HepG2 (cell line): ENCODE results near the gene PIEZO1. TPM values are rescaled to one million over a fixed set of nuclear protein-coding genes. Genes with fewer than 3 reads are reported as not detected.

Experiments used
- ARID2 ChIP-seq: sonication (generic); formaldehyde crosslinking; IDR thresholded peaks from 2 replicates; pipeline ENCODE4 v1.8.1; 2022; ENCODE audit warnings: mild to moderate bottlenecking, missing genetic modification reagents, borderline replicate concordance
- BRF2 ChIP-seq: sonication (generic); formaldehyde crosslinking; IDR thresholded peaks from 2 replicates; pipeline ENCODE4 v1.8.1; 2022; ENCODE audit warnings: mild to moderate bottlenecking, missing genetic modification reagents
- FOXK2 ChIP-seq: fragments of 450-650 bp; IDR thresholded peaks from 2 replicates; pipeline ENCODE4 v1.6.1; 2016
- MTA1 ChIP-seq: sonication (generic); formaldehyde crosslinking; IDR thresholded peaks from 2 replicates; pipeline ENCODE4 v1.4.0; 2020; ENCODE audit warnings: missing genetic modification reagents, mild to moderate bottlenecking, borderline replicate concordance
- MYC ChIP-seq: sonication (generic); formaldehyde crosslinking; IDR thresholded peaks from 2 replicates; pipeline ENCODE4 v1.9.0; 2021; ENCODE audit warnings: missing genetic modification reagents, borderline replicate concordance
- SRSF4 ChIP-seq: fragments of 200-400 bp; formaldehyde crosslinking; IDR thresholded peaks from one replicate; pipeline ENCODE4 v1.6.1; 2018; ENCODE audit warnings: mild to moderate bottlenecking, low read depth, low read length, moderate library complexity; ENCODE audit not compliant: poor library complexity, severe bottlenecking
- TBL1XR1 ChIP-seq: fragments of 150-350 bp; IDR thresholded peaks from 2 replicates; pipeline ENCODE4 v1.6.1; 2014; ENCODE audit warnings: borderline replicate concordance, low read length; ENCODE audit not compliant: partially characterized antibody
- ZKSCAN8 ChIP-seq: IDR thresholded peaks from 2 replicates; pipeline ENCODE4 v1.6.1; 2016; ENCODE audit warnings: borderline replicate concordance, missing genetic modification reagents, missing compliant biosample characterization
- ZMYM2 ChIP-seq: sonication (generic); formaldehyde crosslinking; IDR thresholded peaks from 2 replicates; pipeline ENCODE4 v1.8.0; 2022; ENCODE audit warnings: mild to moderate bottlenecking, missing genetic modification reagents
- ZNF432 ChIP-seq: sonication (generic); formaldehyde crosslinking; IDR thresholded peaks from 2 replicates; pipeline ENCODE4 v1.5.0; 2020; ENCODE audit warnings: missing genetic modification reagents, mild to moderate bottlenecking, borderline replicate concordance
- ZNF570 ChIP-seq: sonication (generic); formaldehyde crosslinking; IDR thresholded peaks from 2 replicates; pipeline ENCODE4 v1.4.0; 2020; ENCODE audit warnings: mild to moderate bottlenecking, missing genetic modification reagents, borderline replicate concordance
- ZNF709 ChIP-seq: sonication (generic); formaldehyde crosslinking; IDR thresholded peaks from 2 replicates; pipeline ENCODE4 v1.5.0; 2020; ENCODE audit warnings: mild to moderate bottlenecking, missing genetic modification reagents
- ZNF772 ChIP-seq: sonication (generic); formaldehyde crosslinking; IDR thresholded peaks from 2 replicates; pipeline ENCODE4 v1.5.0; 2020; ENCODE audit warnings: mild to moderate bottlenecking, missing genetic modification reagents
- ZSCAN12 ChIP-seq: sonication (generic); formaldehyde crosslinking; IDR thresholded peaks from 2 replicates; pipeline ENCODE4 v1.9.0; 2021; ENCODE audit warnings: mild to moderate bottlenecking, missing genetic modification reagents
- polyA plus RNA-seq, 8 experiments: library from polyadenylated mRNA; depleted of rRNA in 3 of 8; stranded (reverse) in 7 of 8; unstranded in 1 of 8; fragments of >200 nt; fragmentation: Illumina TruSeq in 4 of 8; extraction: Trizol in 4 of 8; gene quantifications; 2 replicates each; pipeline versions ENCODE4 v1.2.1 to v1.2.3, GENCODE V29; 2011 to 2016; ENCODE audit warnings: low read depth in 4 of 8, missing spikeins in 1 of 8, mixed read lengths in 1 of 8; ENCODE audit not compliant: insufficient read depth in 1 of 8
- total RNA-seq, 5 experiments: library from RNA; depleted of rRNA; stranded (reverse); fragments of >200 nt; fragmentation: Illumina TruSeq; extraction: Trizol; gene quantifications; 2 replicates each; pipeline ENCODE4 v1.2.3, GENCODE V29; 2016; ENCODE audit warnings: low read depth in 1 of 5
- TF ChIP-seq, protein P1 (sequence below): IDR thresholded peaks from 2 replicates; pipeline ENCODE4 v1.6.1; 2018; ENCODE audit warnings: missing genetic modification reagents
- TF ChIP-seq, protein P2 (sequence below), 2 experiments: sonication (generic) in 1 of 2; formaldehyde crosslinking in 1 of 2; IDR thresholded peaks; 2 replicates each; pipeline versions ENCODE4 v1.5.1 to v1.6.1; 2011 to 2020; ENCODE audit warnings: borderline replicate concordance in 1 of 2, low read depth in 1 of 2, low read length in 1 of 2, mild to moderate bottlenecking in 1 of 2, missing genetic modification reagents in 1 of 2, moderate library complexity in 1 of 2
- TF ChIP-seq, protein P3 (sequence below): sonication (generic); formaldehyde crosslinking; IDR thresholded peaks from 2 replicates; pipeline ENCODE4 v1.9.0; 2021; ENCODE audit warnings: mild to moderate bottlenecking, missing genetic modification reagents

Gene PIEZO1
- total and polyA plus RNA-seq, 2 of the 13 experiments (the other 11 are each of a cell fraction or from before 2014, with no cell fraction given), result 67.9 to 85.0 TPM

DNA sequence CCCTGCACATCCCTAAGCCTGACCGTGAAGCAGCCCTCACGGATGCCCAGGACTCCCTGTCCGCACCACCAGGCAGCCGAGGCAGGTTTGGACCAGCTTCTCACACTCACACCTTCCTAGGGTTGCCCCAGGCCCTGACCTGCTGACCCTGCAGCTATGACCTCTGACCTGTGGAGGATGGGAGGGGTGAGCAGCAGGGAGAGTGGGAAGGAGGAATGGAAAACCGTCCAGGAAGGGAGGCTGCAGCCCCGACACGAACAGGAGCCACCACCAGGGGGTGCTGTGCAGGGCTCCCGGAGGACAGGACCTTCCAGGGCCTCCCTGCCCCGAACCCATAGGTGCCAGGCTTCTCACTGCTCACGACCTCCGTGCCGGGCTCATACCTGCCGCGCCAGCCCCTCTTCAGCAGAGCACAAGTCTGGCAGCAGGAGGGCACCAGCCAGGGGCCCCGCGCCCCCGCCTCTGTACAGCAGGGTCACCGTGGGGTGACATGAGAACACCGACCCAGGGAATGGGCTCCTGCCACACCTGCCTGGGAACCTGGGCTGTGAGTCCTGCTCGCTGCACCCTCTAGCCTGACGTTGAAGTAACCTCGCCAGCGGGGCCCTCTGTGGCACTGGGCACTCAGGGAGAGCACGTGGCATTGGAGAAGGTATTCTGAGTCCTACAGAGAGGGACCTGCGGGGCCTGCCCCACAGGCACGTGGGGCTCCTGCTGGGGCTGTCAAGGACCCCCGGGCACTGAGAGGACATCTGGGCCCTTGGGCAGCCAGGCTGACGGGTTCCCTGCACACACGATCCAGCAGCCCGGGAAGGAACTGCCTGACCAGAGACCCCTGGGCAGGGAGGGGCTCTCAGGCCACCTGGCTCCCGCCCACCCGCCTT is 41.1 kb downstream of the PIEZO1 start (continued):
- no peak for TF ChIP-seq BRF2 (CRISPR knock-in tag)
- no peak for TF ChIP-seq SRSF4
- no peak for TF ChIP-seq ZNF772
- no peak for TF ChIP-seq FOXK2
- TF ChIP-seq ZKSCAN8 (CRISPR knock-in tag), result no peak
- TF ChIP-seq ZNF570 (CRISPR knock-in tag), result no peak
- TF ChIP-seq, protein P1, sequence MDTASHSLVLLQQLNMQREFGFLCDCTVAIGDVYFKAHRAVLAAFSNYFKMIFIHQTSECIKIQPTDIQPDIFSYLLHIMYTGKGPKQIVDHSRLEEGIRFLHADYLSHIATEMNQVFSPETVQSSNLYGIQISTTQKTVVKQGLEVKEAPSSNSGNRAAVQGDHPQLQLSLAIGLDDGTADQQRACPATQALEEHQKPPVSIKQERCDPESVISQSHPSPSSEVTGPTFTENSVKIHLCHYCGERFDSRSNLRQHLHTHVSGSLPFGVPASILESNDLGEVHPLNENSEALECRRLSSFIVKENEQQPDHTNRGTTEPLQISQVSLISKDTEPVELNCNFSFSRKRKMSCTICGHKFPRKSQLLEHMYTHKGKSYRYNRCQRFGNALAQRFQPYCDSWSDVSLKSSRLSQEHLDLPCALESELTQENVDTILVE (CRISPR knock-in tag), result no peak
- TF ChIP-seq, protein P2, sequence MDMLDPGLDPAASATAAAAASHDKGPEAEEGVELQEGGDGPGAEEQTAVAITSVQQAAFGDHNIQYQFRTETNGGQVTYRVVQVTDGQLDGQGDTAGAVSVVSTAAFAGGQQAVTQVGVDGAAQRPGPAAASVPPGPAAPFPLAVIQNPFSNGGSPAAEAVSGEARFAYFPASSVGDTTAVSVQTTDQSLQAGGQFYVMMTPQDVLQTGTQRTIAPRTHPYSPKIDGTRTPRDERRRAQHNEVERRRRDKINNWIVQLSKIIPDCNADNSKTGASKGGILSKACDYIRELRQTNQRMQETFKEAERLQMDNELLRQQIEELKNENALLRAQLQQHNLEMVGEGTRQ (IDR thresholded peaks at IDR 0.05; ENCODE audit: low read depth, low read length), result no peak
- TF ChIP-seq, protein P2 (CRISPR knock-in tag; IDR thresholded peaks at IDR 0.05; ENCODE audit: borderline replicate concordance), result no peak
- no peak for TF ChIP-seq TBL1XR1
- no peak for TF ChIP-seq ZMYM2 (CRISPR knock-in tag)
- no peak for TF ChIP-seq ZSCAN12 (CRISPR knock-in tag)
- TF ChIP-seq MTA1 (CRISPR knock-in tag), result peak; percentile 69; the same call in 1 of the 2 replicates
- TF ChIP-seq, protein P3, sequence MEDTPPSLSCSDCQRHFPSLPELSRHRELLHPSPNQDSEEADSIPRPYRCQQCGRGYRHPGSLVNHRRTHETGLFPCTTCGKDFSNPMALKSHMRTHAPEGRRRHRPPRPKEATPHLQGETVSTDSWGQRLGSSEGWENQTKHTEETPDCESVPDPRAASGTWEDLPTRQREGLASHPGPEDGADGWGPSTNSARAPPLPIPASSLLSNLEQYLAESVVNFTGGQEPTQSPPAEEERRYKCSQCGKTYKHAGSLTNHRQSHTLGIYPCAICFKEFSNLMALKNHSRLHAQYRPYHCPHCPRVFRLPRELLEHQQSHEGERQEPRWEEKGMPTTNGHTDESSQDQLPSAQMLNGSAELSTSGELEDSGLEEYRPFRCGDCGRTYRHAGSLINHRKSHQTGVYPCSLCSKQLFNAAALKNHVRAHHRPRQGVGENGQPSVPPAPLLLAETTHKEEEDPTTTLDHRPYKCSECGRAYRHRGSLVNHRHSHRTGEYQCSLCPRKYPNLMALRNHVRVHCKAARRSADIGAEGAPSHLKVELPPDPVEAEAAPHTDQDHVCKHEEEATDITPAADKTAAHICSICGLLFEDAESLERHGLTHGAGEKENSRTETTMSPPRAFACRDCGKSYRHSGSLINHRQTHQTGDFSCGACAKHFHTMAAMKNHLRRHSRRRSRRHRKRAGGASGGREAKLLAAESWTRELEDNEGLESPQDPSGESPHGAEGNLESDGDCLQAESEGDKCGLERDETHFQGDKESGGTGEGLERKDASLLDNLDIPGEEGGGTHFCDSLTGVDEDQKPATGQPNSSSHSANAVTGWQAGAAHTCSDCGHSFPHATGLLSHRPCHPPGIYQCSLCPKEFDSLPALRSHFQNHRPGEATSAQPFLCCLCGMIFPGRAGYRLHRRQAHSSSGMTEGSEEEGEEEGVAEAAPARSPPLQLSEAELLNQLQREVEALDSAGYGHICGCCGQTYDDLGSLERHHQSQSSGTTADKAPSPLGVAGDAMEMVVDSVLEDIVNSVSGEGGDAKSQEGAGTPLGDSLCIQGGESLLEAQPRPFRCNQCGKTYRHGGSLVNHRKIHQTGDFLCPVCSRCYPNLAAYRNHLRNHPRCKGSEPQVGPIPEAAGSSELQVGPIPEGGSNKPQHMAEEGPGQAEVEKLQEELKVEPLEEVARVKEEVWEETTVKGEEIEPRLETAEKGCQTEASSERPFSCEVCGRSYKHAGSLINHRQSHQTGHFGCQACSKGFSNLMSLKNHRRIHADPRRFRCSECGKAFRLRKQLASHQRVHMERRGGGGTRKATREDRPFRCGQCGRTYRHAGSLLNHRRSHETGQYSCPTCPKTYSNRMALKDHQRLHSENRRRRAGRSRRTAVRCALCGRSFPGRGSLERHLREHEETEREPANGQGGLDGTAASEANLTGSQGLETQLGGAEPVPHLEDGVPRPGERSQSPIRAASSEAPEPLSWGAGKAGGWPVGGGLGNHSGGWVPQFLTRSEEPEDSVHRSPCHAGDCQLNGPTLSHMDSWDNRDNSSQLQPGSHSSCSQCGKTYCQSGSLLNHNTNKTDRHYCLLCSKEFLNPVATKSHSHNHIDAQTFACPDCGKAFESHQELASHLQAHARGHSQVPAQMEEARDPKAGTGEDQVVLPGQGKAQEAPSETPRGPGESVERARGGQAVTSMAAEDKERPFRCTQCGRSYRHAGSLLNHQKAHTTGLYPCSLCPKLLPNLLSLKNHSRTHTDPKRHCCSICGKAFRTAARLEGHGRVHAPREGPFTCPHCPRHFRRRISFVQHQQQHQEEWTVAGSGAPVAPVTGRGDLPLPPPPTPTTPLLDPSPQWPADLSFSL, result no peak
- TF ChIP-seq ARID2 (CRISPR knock-in tag), result no peak
- no peak for TF ChIP-seq ZNF709 (CRISPR knock-in tag)
- no peak; the same call in 1 of the 2 replicates for TF ChIP-seq MYC
- no peak for TF ChIP-seq ZNF432 (CRISPR knock-in tag)
